ENCODE measurements around the gene CFAP70. TPM values are rescaled to one million over a fixed set of nuclear protein-coding genes. Genes with fewer than 3 reads are reported as not detected.

The CFAP70 gene
- total and polyA plus RNA-seq, 5 donors from 2014 or later = 0.09 to 2.6 (median 0.25) TPM; not detected in 2

GRCh38 chr10:73210395-73211105 lies 148.1 kb downstream of the CFAP70 start:
- no peak overlapping the region for H3K27ac Mint-ChIP-seq
- H3K27me3 ChIP-seq (ENCODE audit: control insufficient read depth, insufficient read depth, low read length) = no peaks in the 10 kb centered on the region
- peaks cover 36% of the 10 kb centered on the region for H3K36me3 Mint-ChIP-seq
- no peaks in the 10 kb centered on the region for H3K27me3 Mint-ChIP-seq
- H3K9me3 Mint-ChIP-seq = peaks cover 0 to 5% (median 0%) of the 10 kb centered on the region in 7 donors
- no peaks in the 10 kb centered on the region for H3K9me3 ChIP-seq (ENCODE audit: control insufficient read depth in 2 of 2, low read length in 2 of 2)
- H3K27ac ChIP-seq (ENCODE audit: insufficient read depth, low read length, poor library complexity, severe bottlenecking) = no peak overlapping the region
- no peak overlapping the region for H3K4me3 Mint-ChIP-seq
- H3K4me3 ChIP-seq (ENCODE audit: low read depth, low read length) = no peak overlapping the region
- no peak for DNase-seq
- no peaks in the 10 kb centered on the region for H3K4me1 ChIP-seq (ENCODE audit: control insufficient read depth, insufficient read depth, low read length, poor library complexity, severe bottlenecking)
- H3K4me1 Mint-ChIP-seq = no peaks in the 10 kb centered on the region
- peaks cover 6% of the 10 kb centered on the region for H3K36me3 ChIP-seq (ENCODE audit: control insufficient read depth, insufficient read depth, low read length)
- no peak for ATAC-seq (ENCODE audit: low read depth in 2 of 2)

GRCh38 chr10:73209705-73210104 lies 149.0 kb downstream of the CFAP70 start:
- ATAC-seq (ENCODE audit: low read depth in 2 of 2) = no peak
- Histone ChIP-seq H3K27ac (ENCODE audit: insufficient read depth, low read length, poor library complexity, severe bottlenecking) (no peak overlapping the region), H3K4me3 (ENCODE audit: low read depth, low read length) (no peak overlapping the region), H3K27me3 (ENCODE audit: control insufficient read depth, insufficient read depth, low read length) (no peaks in the 10 kb centered on the region), H3K4me1 (ENCODE audit: control insufficient read depth, insufficient read depth, low read length, poor library complexity, severe bottlenecking) (no peaks in the 10 kb centered on the region), H3K36me3 (ENCODE audit: control insufficient read depth, insufficient read depth, low read length) (peaks cover 6% of the 10 kb centered on the region), H3K9me3 (ENCODE audit: control insufficient read depth in 2 of 2, low read length in 2 of 2) (no peaks in the 10 kb centered on the region)
- Mint-ChIP-seq H3K9me3 (peaks cover 0 to 5% (median 0%) of the 10 kb centered on the region in 7 donors), H3K36me3 (peaks cover 40% of the 10 kb centered on the region), H3K27ac (peak overlapping the region in 1 of 3 donors; percentile 42), H3K4me3 (no peak overlapping the region), H3K4me1 (no peaks in the 10 kb centered on the region), H3K27me3 (no peaks in the 10 kb centered on the region)
- DNase-seq = no peak

GRCh38 chr10:73207883-73208282 lies 150.8 kb downstream of the CFAP70 start:
- no peaks in the 10 kb centered on the region for H3K9me3 ChIP-seq (ENCODE audit: control insufficient read depth in 2 of 2, low read length in 2 of 2)
- DNase-seq = no peak
- H3K4me1 Mint-ChIP-seq = no peaks in the 10 kb centered on the region
- no peak overlapping the region for H3K4me3 ChIP-seq (ENCODE audit: low read depth, low read length)
- peaks cover 0 to 5% (median 0%) of the 10 kb centered on the region in 7 donors for H3K9me3 Mint-ChIP-seq
- H3K4me1 ChIP-seq (ENCODE audit: control insufficient read depth, insufficient read depth, low read length, poor library complexity, severe bottlenecking) = no peaks in the 10 kb centered on the region
- H3K36me3 ChIP-seq (ENCODE audit: control insufficient read depth, insufficient read depth, low read length) = peaks cover 6% of the 10 kb centered on the region
- ATAC-seq (ENCODE audit: low read depth in 2 of 2) = no peak
- no peak overlapping the region for H3K4me3 Mint-ChIP-seq
- no peak overlapping the region for H3K27ac ChIP-seq (ENCODE audit: insufficient read depth, low read length, poor library complexity, severe bottlenecking)
- H3K27ac Mint-ChIP-seq = no peak overlapping the region
- H3K27me3 Mint-ChIP-seq = no peaks in the 10 kb centered on the region
- H3K36me3 Mint-ChIP-seq = peaks cover 28% of the 10 kb centered on the region
- no peaks in the 10 kb centered on the region for H3K27me3 ChIP-seq (ENCODE audit: control insufficient read depth, insufficient read depth, low read length)

- ATAC-seq (ENCODE audit: low read depth in 2 of 2) (no peak), DNase-seq (no peak)
- Mint-ChIP-seq H3K27ac (no peak overlapping the region), H3K36me3 (peaks cover 26% of the 10 kb centered on the region), H3K9me3 (peaks cover 0 to 5% (median 0%) of the 10 kb centered on the region in 7 donors), H3K4me3 (no peak overlapping the region), H3K4me1 (no peaks in the 10 kb centered on the region), H3K27me3 (no peaks in the 10 kb centered on the region)
- peaks cover 6% of the 10 kb centered on the region for H3K36me3 ChIP-seq (ENCODE audit: control insufficient read depth, insufficient read depth, low read length)
- H3K27me3 ChIP-seq (ENCODE audit: control insufficient read depth, insufficient read depth, low read length) = no peaks in the 10 kb centered on the region
- H3K9me3 ChIP-seq (ENCODE audit: control insufficient read depth in 2 of 2, low read length in 2 of 2) = no peaks in the 10 kb centered on the region
- no peaks in the 10 kb centered on the region for H3K4me1 ChIP-seq (ENCODE audit: control insufficient read depth, insufficient read depth, low read length, poor library complexity, severe bottlenecking)
- H3K4me3 ChIP-seq (ENCODE audit: low read depth, low read length) = no peak overlapping the region
- no peak overlapping the region for H3K27ac ChIP-seq (ENCODE audit: insufficient read depth, low read length, poor library complexity, severe bottlenecking)
Observed at GRCh38 chr10:73206385-73206784, 152.3 kb downstream of the CFAP70 start.

GRCh38 chr10:73205890-73206289 lies 152.8 kb downstream of the CFAP70 start:
- no peaks in the 10 kb centered on the region for H3K27me3 Mint-ChIP-seq
- Histone ChIP-seq H3K4me3 (ENCODE audit: low read depth, low read length) (no peak overlapping the region), H3K4me1 (ENCODE audit: control insufficient read depth, insufficient read depth, low read length, poor library complexity, severe bottlenecking) (no peaks in the 10 kb centered on the region), H3K27me3 (ENCODE audit: control insufficient read depth, insufficient read depth, low read length) (no peaks in the 10 kb centered on the region), H3K36me3 (ENCODE audit: control insufficient read depth, insufficient read depth, low read length) (peaks cover 5% of the 10 kb centered on the region), H3K9me3 (ENCODE audit: control insufficient read depth in 2 of 2, low read length in 2 of 2) (no peaks in the 10 kb centered on the region), H3K27ac (ENCODE audit: insufficient read depth, low read length, poor library complexity, severe bottlenecking) (no peak overlapping the region)
- H3K9me3 Mint-ChIP-seq = peaks cover 0 to 5% (median 0%) of the 10 kb centered on the region in 7 donors
- no peak overlapping the region for H3K4me3 Mint-ChIP-seq
- peaks cover 31% of the 10 kb centered on the region for H3K36me3 Mint-ChIP-seq
- H3K27ac Mint-ChIP-seq = no peak overlapping the region
- DNase-seq (no peak), ATAC-seq (ENCODE audit: low read depth in 2 of 2) (no peak)
- no peaks in the 10 kb centered on the region for H3K4me1 Mint-ChIP-seq

GRCh38 chr10:73205081-73205480 lies 153.6 kb downstream of the CFAP70 start:
- Histone ChIP-seq H3K9me3 (ENCODE audit: control insufficient read depth in 2 of 2, low read length in 2 of 2) (no peaks in the 10 kb centered on the region), H3K27me3 (ENCODE audit: control insufficient read depth, insufficient read depth, low read length) (no peaks in the 10 kb centered on the region), H3K27ac (ENCODE audit: insufficient read depth, low read length, poor library complexity, severe bottlenecking) (no peak overlapping the region), H3K4me3 (ENCODE audit: low read depth, low read length) (no peak overlapping the region), H3K36me3 (ENCODE audit: control insufficient read depth, insufficient read depth, low read length) (no peaks in the 10 kb centered on the region), H3K4me1 (ENCODE audit: control insufficient read depth, insufficient read depth, low read length, poor library complexity, severe bottlenecking) (no peaks in the 10 kb centered on the region)
- peaks cover 0 to 5% (median 0%) of the 10 kb centered on the region in 7 donors for H3K9me3 Mint-ChIP-seq
- H3K27me3 Mint-ChIP-seq = no peaks in the 10 kb centered on the region
- no peak overlapping the region for H3K27ac Mint-ChIP-seq
- no peak for DNase-seq
- H3K36me3 Mint-ChIP-seq = peaks cover 39% of the 10 kb centered on the region
- no peak for ATAC-seq (ENCODE audit: low read depth in 2 of 2)
- no peak overlapping the region for H3K4me3 Mint-ChIP-seq
- H3K4me1 Mint-ChIP-seq = no peaks in the 10 kb centered on the region

Other genes starting within 250 kb of the CFAP70 start
- gene NUDT13, start 248.4 kb downstream of the CFAP70 start, total RNA-seq = 1.8 TPM
- gene NUDT13, start 248.4 kb downstream of the CFAP70 start, polyA plus RNA-seq = under 1 TPM; 0.49 to 0.79 (median 0.70) TPM
- 49.1 TPM for gene ECD, start 190.9 kb downstream of the CFAP70 start, total RNA-seq
- gene ECD, start 190.9 kb downstream of the CFAP70 start, polyA plus RNA-seq = 10 to 100 TPM; 29.0 to 34.1 (median 30.4) TPM
- gene FAM149B1, start 190.7 kb downstream of the CFAP70 start, total RNA-seq = 10.1 TPM
- gene FAM149B1, start 190.7 kb downstream of the CFAP70 start, polyA plus RNA-seq = 1 to 10 TPM; 4.9 to 5.9 (median 5.1) TPM
- gene DNAJC9, start 111.6 kb downstream of the CFAP70 start, total RNA-seq = 20.9 TPM
- 10 to 100 TPM; 32.5 to 35.8 (median 33.9) TPM for gene DNAJC9, start 111.6 kb downstream of the CFAP70 start, polyA plus RNA-seq
- gene MRPS16, start 106.2 kb downstream of the CFAP70 start, total RNA-seq = 29.3 TPM
- 100 to 1,000 TPM in 3 of 4 donors, 10 to 100 TPM in 1; 99.3 to 132 (median 116) TPM for gene MRPS16, start 106.2 kb downstream of the CFAP70 start, polyA plus RNA-seq
- 108 TPM for gene ANXA7, start 55.2 kb upstream of the CFAP70 start, total RNA-seq
- gene ANXA7, start 55.2 kb upstream of the CFAP70 start, polyA plus RNA-seq = 100 to 1,000 TPM; 233 to 325 (median 249) TPM
- 3.9 TPM for gene MSS51, start 74.7 kb upstream of the CFAP70 start, total RNA-seq
- under 1 TPM in 2 of 4 donors, not detected in 2; 0.13 to 0.14 TPM for gene MSS51, start 74.7 kb upstream of the CFAP70 start, polyA plus RNA-seq
- 42.4 TPM for gene PPP3CB, start 137.2 kb upstream of the CFAP70 start, total RNA-seq
- gene PPP3CB, start 137.2 kb upstream of the CFAP70 start, polyA plus RNA-seq = 10 to 100 TPM; 10.8 to 18.0 (median 11.0) TPM
- 4.2 TPM for gene USP54, start 232.5 kb upstream of the CFAP70 start, total RNA-seq
- 1 to 10 TPM in 3 of 4 donors, under 1 TPM in 1; 0.84 to 1.5 (median 1.0) TPM for gene USP54, start 232.5 kb upstream of the CFAP70 start, polyA plus RNA-seq

All from CD4-positive, CD25-positive, alpha-beta regulatory T cell (primary cell).